LNCAP (cell line): ENCODE measurements around the gene SMIM5.

ENCODE experiments used
- TF ChIP-seq, protein P1 (sequence below): fragments of 450-650 bp; IDR thresholded peaks from 2 replicates; pipeline ENCODE4 v1.5.1; 2017; ENCODE audit warnings: mild to moderate bottlenecking

SMIM5 gene

DNA sequence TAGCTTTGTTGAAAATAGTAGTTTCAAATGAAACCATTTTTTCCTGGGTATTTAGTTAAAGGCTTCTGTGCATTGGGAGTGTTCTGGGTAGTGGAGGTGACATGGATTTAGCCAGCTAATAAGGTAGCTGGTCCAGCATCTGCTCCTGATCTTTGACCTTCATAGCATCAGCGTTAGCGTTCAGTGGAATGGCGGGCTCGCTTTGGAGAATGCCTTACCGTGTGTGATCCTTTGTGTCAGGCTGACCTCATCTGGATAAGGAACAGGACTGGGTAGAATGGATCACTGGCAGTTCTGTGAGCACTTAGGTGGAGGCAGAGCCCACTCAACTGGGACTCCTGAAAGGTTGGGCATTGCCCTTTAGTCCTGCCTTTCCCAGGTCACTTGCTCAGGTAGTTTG lies 37.6 kb downstream of the SMIM5 start:
- TF ChIP-seq, protein P1, sequence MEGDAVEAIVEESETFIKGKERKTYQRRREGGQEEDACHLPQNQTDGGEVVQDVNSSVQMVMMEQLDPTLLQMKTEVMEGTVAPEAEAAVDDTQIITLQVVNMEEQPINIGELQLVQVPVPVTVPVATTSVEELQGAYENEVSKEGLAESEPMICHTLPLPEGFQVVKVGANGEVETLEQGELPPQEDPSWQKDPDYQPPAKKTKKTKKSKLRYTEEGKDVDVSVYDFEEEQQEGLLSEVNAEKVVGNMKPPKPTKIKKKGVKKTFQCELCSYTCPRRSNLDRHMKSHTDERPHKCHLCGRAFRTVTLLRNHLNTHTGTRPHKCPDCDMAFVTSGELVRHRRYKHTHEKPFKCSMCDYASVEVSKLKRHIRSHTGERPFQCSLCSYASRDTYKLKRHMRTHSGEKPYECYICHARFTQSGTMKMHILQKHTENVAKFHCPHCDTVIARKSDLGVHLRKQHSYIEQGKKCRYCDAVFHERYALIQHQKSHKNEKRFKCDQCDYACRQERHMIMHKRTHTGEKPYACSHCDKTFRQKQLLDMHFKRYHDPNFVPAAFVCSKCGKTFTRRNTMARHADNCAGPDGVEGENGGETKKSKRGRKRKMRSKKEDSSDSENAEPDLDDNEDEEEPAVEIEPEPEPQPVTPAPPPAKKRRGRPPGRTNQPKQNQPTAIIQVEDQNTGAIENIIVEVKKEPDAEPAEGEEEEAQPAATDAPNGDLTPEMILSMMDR: no peak

DNA sequence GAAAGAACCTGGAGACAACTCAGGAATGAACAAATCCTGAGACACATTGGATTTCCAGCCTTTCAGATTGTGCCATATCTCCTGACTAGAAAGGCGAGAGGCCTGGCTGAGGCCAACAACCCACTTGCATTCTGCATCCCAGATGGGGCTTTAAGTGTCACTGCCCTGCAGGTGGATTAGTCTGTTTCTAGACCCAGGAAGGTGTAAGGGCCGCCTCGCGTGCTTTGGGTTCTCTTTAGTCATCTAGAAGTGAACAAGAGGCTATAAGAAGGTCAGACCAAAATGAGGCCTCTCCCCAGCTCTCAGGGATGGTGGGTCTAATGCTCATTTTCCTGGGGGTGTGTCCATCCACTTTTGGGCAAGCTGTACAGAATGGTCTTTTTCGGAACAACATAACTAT lies 38.8 kb downstream of the SMIM5 start:
- TF ChIP-seq, protein P1: no peak

- TF ChIP-seq, protein P1: no peak
Measured at GRCh38 chr17:75673487-75673886, 40.3 kb downstream of the SMIM5 start.

DNA sequence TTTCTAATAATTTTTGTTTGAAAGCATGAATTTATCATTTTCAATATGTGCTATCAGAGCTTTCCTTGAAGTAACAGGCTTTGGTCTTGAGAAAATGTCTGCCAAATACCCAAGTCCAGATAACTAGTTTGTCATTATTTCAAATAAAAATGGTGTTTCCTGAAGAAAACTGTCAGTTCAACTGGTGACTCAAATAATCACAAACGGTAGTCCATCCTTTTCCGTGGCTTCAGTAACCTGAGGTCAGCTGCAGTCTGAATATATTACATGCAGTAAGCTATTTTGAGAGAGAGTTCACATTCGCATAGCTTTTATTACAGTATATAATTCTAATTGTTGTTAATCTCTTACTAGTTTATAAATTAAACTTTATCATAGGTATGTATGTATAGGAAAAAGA lies 43.2 kb downstream of the SMIM5 start:
- TF ChIP-seq, protein P1: no peak

GRCh38 chr17:75679706-75680211 lies 46.5 kb downstream of the SMIM5 start:
- TF ChIP-seq, protein P1: peak; percentile 49

- TF ChIP-seq, protein P1: no peak
Measured at GRCh38 chr17:75680431-75680830, 47.2 kb downstream of the SMIM5 start.

- TF ChIP-seq, protein P1: no peak
Measured at GRCh38 chr17:75681289-75681688, 48.1 kb downstream of the SMIM5 start.

DNA sequence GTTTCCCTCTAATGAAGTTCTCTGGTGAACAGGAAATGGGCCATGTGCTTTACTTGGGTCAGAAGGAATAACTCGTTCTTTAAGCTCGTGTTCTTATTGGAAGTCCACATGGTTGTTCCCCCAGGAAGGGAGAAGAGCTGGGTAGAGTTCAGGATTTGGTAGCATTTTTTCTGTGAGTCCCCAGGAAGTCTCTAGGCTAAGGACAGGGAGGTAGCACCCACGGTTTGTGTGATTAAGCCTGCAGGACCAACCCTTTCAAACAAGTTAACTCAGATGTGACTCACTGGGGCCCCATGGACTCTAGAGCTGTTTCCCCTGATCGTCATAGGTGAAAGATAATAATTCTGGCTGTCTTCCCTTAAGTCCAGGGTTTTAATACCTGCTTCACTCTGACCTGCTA lies 50.3 kb downstream of the SMIM5 start:
- TF ChIP-seq, protein P1: no peak
